Activated B cell treated with CpG ODN at 0.5 μM for 24 hours (primary cell): ENCODE results near the gene ARHGAP35. TPM values are rescaled to one million over a fixed set of nuclear protein-coding genes. Genes with fewer than 3 reads are reported as not detected.

Experiments
- ATAC-seq: fragments of 200-7000 bp; cut with Tn5 transposase; one replicate; pipeline ENCODE4 v1.10.0; 2021; ENCODE audit warnings: low read depth, mild to moderate bottlenecking, moderate library complexity
- CTCF ChIA-PET: fragments of 350-600 bp; sonication (Branson Sonifier 250); formaldehyde crosslinking; loops from one replicate; lab custom pipeline; 2021; ENCODE audit warnings: antibody characterized with exemption; lab: Charles Lee
- POLR2A ChIA-PET: fragments of 350-600 bp; sonication (Branson Sonifier 250); formaldehyde crosslinking; loops from one replicate; lab custom pipeline; 2021; ENCODE audit warnings: antibody characterized with exemption; lab: Charles Lee
- DNase-seq: peaks from one replicate; pipeline ENCODE4 v3.0.0; 2022
- H3K27ac Mint-ChIP-seq: one replicate; pipeline ENCODE4 v1.8.0; 2020; ENCODE audit warnings: mixed read lengths
- H3K27me3 Mint-ChIP-seq: one replicate; pipeline ENCODE4 v1.8.0; 2021; ENCODE audit warnings: mixed read lengths
- H3K36me3 Mint-ChIP-seq: one replicate; pipeline ENCODE4 v1.8.0; 2021; ENCODE audit warnings: low read depth, mixed read lengths
- H3K4me1 Mint-ChIP-seq: one replicate; pipeline ENCODE4 v1.8.0; 2021; ENCODE audit warnings: mixed read lengths
- H3K4me3 Mint-ChIP-seq: one replicate; pipeline ENCODE4 v1.8.0; 2020; ENCODE audit warnings: mild to moderate bottlenecking, mixed read lengths
- H3K9me3 Mint-ChIP-seq: one replicate; pipeline ENCODE4 v1.8.0; 2020; ENCODE audit warnings: mixed read lengths
- CTCF ChIP-seq: fragments of 200-600 bp; IDR thresholded peaks from one replicate; pipeline ENCODE4 v1.8.0; 2022; ENCODE audit warnings: antibody characterized with exemption, mild to moderate bottlenecking
- intact Hi-C: fragments of 100-400 bp; cut with micrococcal nuclease; formaldehyde crosslinking; loops from one replicate; pipeline ENCODE4 v1.15.1; 2024
- total RNA-seq: library from RNA; stranded (reverse); gene quantifications from 2 replicates; pipeline ENCODE4 v1.2.3, GENCODE V29; 2022

ARHGAP35 gene
- total RNA-seq, 1 donor from 2014 or later, result 25.6 TPM

GRCh38 chr19:46838160-46838559, 22.6 kb upstream of the ARHGAP35 start:
- no peak overlapping the region for H3K27ac Mint-ChIP-seq
- DNase-seq (no peak), ATAC-seq (no peak)
- CTCF ChIA-PET, result interaction anchor here (5.5 kb wide), 1 partner anchor 82 kb away, joined by 120 read pairs; no protein-coding TSS in a partner anchor
- H3K36me3 Mint-ChIP-seq, result peaks cover 43% of the 10 kb centered on the region
- H3K27me3 Mint-ChIP-seq, result no peaks in the 10 kb centered on the region
- no peak overlapping the region for H3K4me3 Mint-ChIP-seq
- TF ChIP-seq CTCF, result no peak
- no peaks in the 10 kb centered on the region for H3K9me3 Mint-ChIP-seq
- POLR2A ChIA-PET, result interaction anchor here (0.6 kb wide), 1 partner anchor 185 kb away, joined by 3 read pairs; no protein-coding TSS in a partner anchor
- H3K4me1 Mint-ChIP-seq, result peaks cover 5% of the 10 kb centered on the region
- intact Hi-C loops, result no loop called here

- H3K27ac Mint-ChIP-seq, result no peak overlapping the region
- H3K36me3 Mint-ChIP-seq, result peaks cover 51% of the 10 kb centered on the region
- CTCF ChIA-PET, result interaction anchor here (0.9 to 5.5 kb wide), 21 partner anchors 10 to 310 kb away, joined by 3 to 120 read pairs (median 6); partner anchors contain the start of gene AP2S1
- H3K27me3 Mint-ChIP-seq, result no peaks in the 10 kb centered on the region
- peaks cover 5% of the 10 kb centered on the region for H3K4me1 Mint-ChIP-seq
- POLR2A ChIA-PET, result interaction anchor here (0.6 to 1.7 kb wide), 11 partner anchors 15 to 136 kb away, joined by 3 to 17 read pairs (median 8); partner anchors contain the start of gene SLC1A5
- no peak overlapping the region for H3K4me3 Mint-ChIP-seq
- TF ChIP-seq CTCF, result no peak
- ATAC-seq, result no peak
- intact Hi-C loops, result loop anchor here (1.0 to 10.0 kb wide), 6 partner anchors 16 to 315 kb away; no protein-coding TSS in a partner anchor
- no peaks in the 10 kb centered on the region for H3K9me3 Mint-ChIP-seq
- DNase-seq, result no peak
Measured at GRCh38 chr19:46839752-46840497, 20.9 kb upstream of the ARHGAP35 start.

- H3K4me3 Mint-ChIP-seq, result no peak overlapping the region
- ATAC-seq, result peak; percentile 88
- ChIA-PET CTCF (interaction anchor here (0.6 to 5.5 kb wide), 26 partner anchors 10 to 311 kb away, joined by 3 to 120 read pairs (median 6); partner anchors contain the start of gene AP2S1), POLR2A (interaction anchor here (0.6 to 1.7 kb wide), 12 partner anchors 10 to 137 kb away, joined by 3 to 17 read pairs (median 6); partner anchors contain the start of genes AP2S1 and SLC1A5)
- no peaks in the 10 kb centered on the region for H3K9me3 Mint-ChIP-seq
- no peaks in the 10 kb centered on the region for H3K27me3 Mint-ChIP-seq
- no peak overlapping the region for H3K27ac Mint-ChIP-seq
- H3K36me3 Mint-ChIP-seq, result peaks cover 53% of the 10 kb centered on the region
- H3K4me1 Mint-ChIP-seq, result peaks cover 5% of the 10 kb centered on the region
- peak; percentile 16 for TF ChIP-seq CTCF
- intact Hi-C loops, result loop anchor here (1.0 to 10.0 kb wide), 6 partner anchors 16 to 316 kb away; no protein-coding TSS in a partner anchor
- peak; percentile 32 for DNase-seq
Measured at GRCh38 chr19:46840498-46840942, 20.3 kb upstream of the ARHGAP35 start.

DNA sequence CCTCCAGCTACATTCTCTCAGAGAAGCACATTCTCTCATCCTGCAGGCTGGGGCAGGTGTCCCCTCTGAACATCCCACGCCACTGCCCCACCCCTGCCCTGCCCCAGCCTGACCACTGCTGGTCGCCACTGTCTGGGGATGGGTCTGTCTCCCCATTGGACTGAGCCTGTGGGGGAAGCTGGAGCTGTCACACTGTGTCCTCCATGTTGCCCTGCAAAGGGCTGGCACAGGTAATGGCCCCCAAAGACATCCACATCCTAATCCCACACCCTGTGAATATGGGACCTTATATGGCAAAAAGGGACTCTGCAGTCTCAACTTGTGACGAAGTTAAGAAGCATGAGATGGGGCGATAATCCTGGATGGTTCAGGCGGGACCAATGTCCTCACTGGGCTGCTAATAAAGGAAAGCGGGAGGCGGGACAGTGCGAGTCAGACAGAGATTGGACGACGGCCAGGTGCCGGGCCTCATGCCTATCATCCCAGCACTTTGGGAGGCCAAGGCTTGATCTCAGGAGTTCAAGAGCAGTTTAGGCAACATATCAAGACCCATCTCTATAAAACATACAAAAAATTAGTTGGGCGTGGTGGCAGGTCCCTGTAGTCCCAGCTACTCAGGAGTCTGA, 19.2 kb upstream of the ARHGAP35 start:
- Mint-ChIP-seq H3K36me3 (peaks cover 50% of the 10 kb centered on the region), H3K27me3 (no peaks in the 10 kb centered on the region), H3K4me1 (peaks cover 14% of the 10 kb centered on the region), H3K9me3 (no peaks in the 10 kb centered on the region), H3K27ac (no peak overlapping the region), H3K4me3 (no peak overlapping the region)
- POLR2A ChIA-PET, result interaction anchor here (0.6 to 1.7 kb wide), 5 partner anchors 9 to 88 kb away, joined by 3 to 17 read pairs (median 4); partner anchors contain the start of genes AP2S1 and SLC1A5
- CTCF ChIA-PET, result interaction anchor here (0.9 to 5.5 kb wide), 12 partner anchors 9 to 139 kb away, joined by 3 to 120 read pairs (median 11); partner anchors contain the start of gene AP2S1
- ATAC-seq (no peak), DNase-seq (no peak)
- intact Hi-C loops, result loop anchor here (10.0 kb wide), 1 partner anchor 317 kb away; no protein-coding TSS in a partner anchor
- TF ChIP-seq CTCF, result no peak
